GM18517 (cell line): ENCODE data around the gene DCLK1.
"Not testable (repeated sequence)": the region's sequence is repeated elsewhere in the genome, so short reads cannot be mapped to it uniquely, and the experiment has no call there.

Source experiments
- ATAC-seq: cut with Tn5 transposase; IDR thresholded peaks from one replicate; pipeline ENCODE4 v1.9.1; 2021; ENCODE audit warnings: mild to moderate bottlenecking, moderate library complexity; ENCODE audit not compliant: unreplicated experiment

The DCLK1 gene

GRCh38 chr13:36088001-36088400 is 43.2 kb downstream of the DCLK1 start:
- ATAC-seq = no peak

GRCh38 chr13:36086117-36086516 is 45.1 kb downstream of the DCLK1 start:
- ATAC-seq = no peak

- ATAC-seq = no peak
These were observed 47.1 kb downstream of the DCLK1 start for GRCh38 chr13:36084131-36084530.

GRCh38 chr13:36082806-36083205 is 48.4 kb downstream of the DCLK1 start:
- no peak for ATAC-seq

- ATAC-seq = no peak
These were observed 48.8 kb downstream of the DCLK1 start for GRCh38 chr13:36082396-36082795.

- no peak for ATAC-seq
These were observed 55.0 kb downstream of the DCLK1 start for GRCh38 chr13:36076211-36076610.

GRCh38 chr13:36074659-36075058 is 56.5 kb downstream of the DCLK1 start:
- ATAC-seq = no peak

GRCh38 chr13:36072152-36072935 is 58.8 kb downstream of the DCLK1 start:
- no peak for ATAC-seq

- not testable (repeated sequence) for ATAC-seq
These were observed 60.5 kb downstream of the DCLK1 start for GRCh38 chr13:36070504-36071192.

- no peak for ATAC-seq
These were observed 61.3 kb downstream of the DCLK1 start for GRCh38 chr13:36069881-36070366.

- ATAC-seq = no peak
These were observed 62.2 kb downstream of the DCLK1 start for GRCh38 chr13:36068991-36069390.

GRCh38 chr13:36068566-36068965 is 62.6 kb downstream of the DCLK1 start:
- ATAC-seq = no peak

GRCh38 chr13:36067746-36068381 is 63.3 kb downstream of the DCLK1 start:
- no peak for ATAC-seq

- no peak for ATAC-seq
These were observed 68.9 kb downstream of the DCLK1 start for GRCh38 chr13:36062249-36062648.

- ATAC-seq = no peak
These were observed 69.6 kb downstream of the DCLK1 start for GRCh38 chr13:36061621-36062020.

- ATAC-seq = no peak
These were observed 70.1 kb downstream of the DCLK1 start for GRCh38 chr13:36061054-36061453.

- ATAC-seq = no peak
These were observed 71.9 kb downstream of the DCLK1 start for GRCh38 chr13:36059321-36059720.

GRCh38 chr13:36058116-36058515 is 73.1 kb downstream of the DCLK1 start:
- ATAC-seq = no peak

GRCh38 chr13:36057547-36057946 is 73.6 kb downstream of the DCLK1 start:
- ATAC-seq = no peak

- ATAC-seq = no peak
These were observed 74.1 kb downstream of the DCLK1 start for GRCh38 chr13:36057041-36057440.

- no peak for ATAC-seq
These were observed 75.8 kb downstream of the DCLK1 start for GRCh38 chr13:36055366-36055765.

- no peak for ATAC-seq
These were observed 77.1 kb downstream of the DCLK1 start for GRCh38 chr13:36054041-36054440.
